GM23338 (cell line): ENCODE data around the gene AGTRAP. TPM values are rescaled to one million over a fixed set of nuclear protein-coding genes. Genes with fewer than 3 reads are reported as not detected.

Experiments used
- ATAC-seq: fragments of 200-7000 bp; cut with Tn5 transposase; 3 replicates; pipeline ENCODE4 v1.9.1; 2020
- DNase-seq: peaks from one replicate; pipeline ENCODE4 v3.0.0-alpha.2; 2015; ENCODE audit warnings: low spot score
- H2AFZ ChIP-seq: fragments of 200-600 bp; sonication (generic); 2 replicates; pipeline ENCODE4 v1.8.0; 2016; ENCODE audit warnings: antibody characterized with exemption, mild to moderate bottlenecking, moderate library complexity
- H3F3A ChIP-seq: fragments of 200-600 bp; sonication (generic); replicated peaks from 2 replicates; pipeline ENCODE4 v1.8.0; 2017; ENCODE audit warnings: antibody characterized with exemption, mixed run types, low read depth
- H3K27ac ChIP-seq: fragments of 200-600 bp; sonication (generic); 2 replicates; pipeline ENCODE4 v1.6.1; 2016; ENCODE audit warnings: low read depth
- H3K27me3 ChIP-seq: fragments of 200-600 bp; sonication (generic); 2 replicates; pipeline ENCODE4 v1.8.0; 2016; ENCODE audit warnings: mild to moderate bottlenecking, mixed run types, moderate library complexity; ENCODE audit not compliant: insufficient read depth
- H3K36me3 ChIP-seq: fragments of 200-600 bp; sonication (generic); 2 replicates; pipeline ENCODE4 v1.8.0; 2016; ENCODE audit warnings: mild to moderate bottlenecking; ENCODE audit not compliant: insufficient read depth
- H3K4me1 ChIP-seq: fragments of 200-600 bp; sonication (generic); 2 replicates; pipeline ENCODE4 v1.8.0; 2016; ENCODE audit warnings: mild to moderate bottlenecking, moderate library complexity; ENCODE audit not compliant: insufficient read depth
- H3K4me2 ChIP-seq: fragments of 200-600 bp; sonication (generic); 2 replicates; pipeline ENCODE4 v1.7.1; 2017; ENCODE audit warnings: mixed run types
- H3K4me3 ChIP-seq: fragments of 200-600 bp; sonication (generic); 2 replicates; pipeline ENCODE4 v1.6.1; 2016; ENCODE audit warnings: mixed run types
- H3K79me2 ChIP-seq: fragments of 200-600 bp; sonication (generic); replicated peaks from 2 replicates; pipeline ENCODE4 v1.8.0; 2017; ENCODE audit warnings: mild to moderate bottlenecking; ENCODE audit not compliant: insufficient read depth
- H3K9me2 ChIP-seq: fragments of 200-600 bp; sonication (generic); 2 replicates; pipeline ENCODE4 v1.8.0; 2017; ENCODE audit not compliant: insufficient read depth
- H4K20me1 ChIP-seq: fragments of 200-600 bp; sonication (generic); replicated peaks from 2 replicates; pipeline ENCODE4 v1.8.0; 2017; ENCODE audit warnings: mild to moderate bottlenecking; ENCODE audit not compliant: insufficient read depth
- H3K27ac Mint-ChIP-seq: 2 replicates; pipeline ENCODE4 v1.8.0; 2020; ENCODE audit warnings: inconsistent platforms, mild to moderate bottlenecking, moderate library complexity, mixed read lengths
- H3K27me3 Mint-ChIP-seq: 3 replicates; pipeline ENCODE4 v1.8.0; 2022; ENCODE audit warnings: low read depth, mild to moderate bottlenecking, moderate library complexity, mixed read lengths, inconsistent platforms; ENCODE audit not compliant: insufficient read depth, poor library complexity
- H3K36me3 Mint-ChIP-seq: 3 replicates; pipeline ENCODE4 v1.8.0; 2021; ENCODE audit warnings: low read depth, mild to moderate bottlenecking, inconsistent platforms, moderate library complexity, mixed read lengths
- H3K4me1 Mint-ChIP-seq: 3 replicates; pipeline ENCODE4 v1.8.0; 2020; ENCODE audit warnings: mild to moderate bottlenecking, inconsistent platforms, mixed read lengths
- H3K4me3 Mint-ChIP-seq: 3 replicates; pipeline ENCODE4 v1.8.0; 2021; ENCODE audit warnings: moderate library complexity, mild to moderate bottlenecking, inconsistent platforms, mixed read lengths
- H3K9me3 Mint-ChIP-seq: 3 replicates; pipeline ENCODE4 v1.8.0; 2020; ENCODE audit warnings: moderate library complexity, mild to moderate bottlenecking, inconsistent platforms, mixed read lengths
- JUNB ChIP-seq: IDR thresholded peaks from one replicate; pipeline ENCODE4 v1.6.1; 2016; ENCODE audit warnings: antibody characterized with exemption; ENCODE audit not compliant: unreplicated experiment
- NANOG ChIP-seq: IDR thresholded peaks from 2 replicates; pipeline ENCODE4 v1.6.1; 2016; ENCODE audit warnings: antibody characterized with exemption, borderline replicate concordance
- POLR2AphosphoS5 ChIP-seq: IDR thresholded peaks from 2 replicates; pipeline ENCODE4 v1.6.1; 2016; ENCODE audit warnings: antibody characterized with exemption, low read depth
- REST ChIP-seq: IDR thresholded peaks from one replicate; pipeline ENCODE4 v1.6.1; 2018; ENCODE audit warnings: antibody characterized with exemption; ENCODE audit not compliant: unreplicated experiment
- STAT1 ChIP-seq: IDR thresholded peaks from one replicate; pipeline ENCODE4 v1.6.1; 2016; ENCODE audit warnings: antibody characterized with exemption; ENCODE audit not compliant: unreplicated experiment
- ZNF114 ChIP-seq: fragments of 250-450 bp; sonication (Bioruptor Pico); IDR thresholded peaks from 2 replicates; pipeline ENCODE4 v1.5.0; 2020; ENCODE audit warnings: mild to moderate bottlenecking, moderate library complexity
- ZNF331 ChIP-seq: fragments of 250-450 bp; sonication (Bioruptor Pico); IDR thresholded peaks from 2 replicates; pipeline ENCODE4 v1.5.0; 2020; ENCODE audit warnings: low read depth, mild to moderate bottlenecking, moderate library complexity
- ZNF462 ChIP-seq: fragments of 250-450 bp; sonication (Bioruptor Pico); IDR thresholded peaks from 2 replicates; pipeline ENCODE4 v1.5.0; 2020; ENCODE audit warnings: mild to moderate bottlenecking, moderate library complexity
- polyA plus RNA-seq: library from polyadenylated mRNA; unstranded; fragments of >200 nt; fragmentation: Nextera tagmentation; extraction: Ambion mirVana; gene quantifications from 2 replicates; pipeline ENCODE4 v1.2.1, GENCODE V29; 2016
- total RNA-seq: library from RNA; depleted of rRNA; stranded (reverse); fragments of >200 nt; shearing (Covaris generic); gene quantifications from 2 replicates; pipeline ENCODE4 v1.2.3, GENCODE V29; 2014

AGTRAP gene
- total and polyA plus RNA-seq, 2 experiments from 2014 or later, result 79.4 to 102 TPM

- no peak for TF ChIP-seq ZNF462
- TF ChIP-seq REST, result no peak
- TF ChIP-seq JUNB, result no peak
- TF ChIP-seq POLR2AphosphoS5, result no peak
These were observed 2.2 kb downstream of the AGTRAP start (continued) for GRCh38 chr1:11738096-11738495.

- Mint-ChIP-seq H3K27ac (no peak overlapping the region), H3K4me1 (peaks cover 36% of the 10 kb centered on the region), H3K27me3 (peaks cover 14% of the 10 kb centered on the region), H3K36me3 (no peaks in the 10 kb centered on the region), H3K9me3 (no peaks in the 10 kb centered on the region; the same call in 2 of the 3 replicates), H3K4me3 (no peak overlapping the region; the same call in 2 of the 3 replicates)
- Histone ChIP-seq H3K27me3 (no peaks in the 10 kb centered on the region), H3K79me2 (peaks cover 12% of the 10 kb centered on the region), H3K36me3 (no peaks in the 10 kb centered on the region), H3K27ac (no peak overlapping the region), H3K9me2 (no peaks in the 10 kb centered on the region), H3K4me1 (peaks cover 26% of the 10 kb centered on the region), H3F3A (peaks cover 16% of the 10 kb centered on the region; the same call in 1 of the 2 replicates), H3K4me3 (no peak overlapping the region), H4K20me1 (peaks cover 5% of the 10 kb centered on the region), H2AFZ (no peak overlapping the region), H3K4me2 (no peak overlapping the region)
- DNase-seq, result no peak
- ATAC-seq, result no peak
- TF ChIP-seq STAT1, result no peak
- no peak for TF ChIP-seq ZNF114 (CRISPR knock-in tag)
- TF ChIP-seq NANOG, result no peak
- no peak for TF ChIP-seq REST
- TF ChIP-seq ZNF331, result no peak
- TF ChIP-seq JUNB, result no peak
- no peak for TF ChIP-seq POLR2AphosphoS5
These were observed 2.8 kb downstream of the AGTRAP start for GRCh38 chr1:11738783-11739182.
